ENCODE data around the gene MFN2. TPM values are rescaled to one million over a fixed set of nuclear protein-coding genes. Genes with fewer than 3 reads are reported as not detected.
"Not testable (repeated sequence)": the region's sequence is repeated elsewhere in the genome, so short reads cannot be mapped to it uniquely, and the experiment has no call there.

Gene MFN2
- total and polyA plus RNA-seq, 7 donors: 33.0 to 121 (median 83.9) TPM

- H3K27ac ChIP-seq: no peak overlapping the region
- TF ChIP-seq EP300 (IDR thresholded peaks at IDR 0.05) (no peak), POLR2A (IDR thresholded peaks at IDR 0.05) (no peak), POLR2AphosphoS5 (IDR thresholded peaks at IDR 0.05) (no peak), CTCF (IDR thresholded peaks at IDR 0.05) (no peak)
- no peaks in the 10 kb centered on the region for H3K4me1 ChIP-seq
- H3K9me3 ChIP-seq: no peaks in the 10 kb centered on the region
- H3K27me3 ChIP-seq: no peaks in the 10 kb centered on the region
- H3K4me3 ChIP-seq: no peak overlapping the region
- DNase-seq: no peak
- H3K36me3 ChIP-seq: no peaks in the 10 kb centered on the region
- intact Hi-C loops (cut with DNase I): no loop called here
- WGBS, 2 donors: 86% methylated on average over 17 of the region's 17 CpGs
Observed at GRCh38 chr1:12038356-12039163, 58.3 kb downstream of the MFN2 start.

DNA sequence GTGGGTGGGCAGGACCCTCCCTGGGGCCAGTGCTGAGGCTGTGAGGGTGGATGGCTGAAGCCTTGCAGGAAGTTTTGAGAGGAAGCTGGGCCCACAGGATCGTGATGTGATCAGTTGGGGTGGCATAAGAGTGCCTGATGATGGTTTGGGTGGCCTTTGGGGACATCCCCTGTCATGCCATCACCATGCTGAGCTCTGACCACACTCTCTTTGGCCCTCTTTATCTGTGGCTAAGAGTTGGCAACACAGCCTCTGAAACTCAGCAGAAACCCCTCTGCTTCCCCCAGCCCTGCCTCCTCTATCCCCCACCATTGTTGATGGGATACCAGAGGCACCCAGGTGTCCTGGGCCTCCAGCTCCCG is 58.9 kb downstream of the MFN2 start:
- intact Hi-C loops (cut with DNase I): no loop called here
- Histone ChIP-seq H3K9me3 (no peaks in the 10 kb centered on the region), H3K4me3 (no peak overlapping the region), H3K36me3 (no peaks in the 10 kb centered on the region), H3K27ac (no peak overlapping the region), H3K27me3 (no peaks in the 10 kb centered on the region), H3K4me1 (no peaks in the 10 kb centered on the region)
- DNase-seq: no peak
- TF ChIP-seq POLR2A (IDR thresholded peaks at IDR 0.05) (no peak), EP300 (IDR thresholded peaks at IDR 0.05) (no peak), POLR2AphosphoS5 (IDR thresholded peaks at IDR 0.05) (no peak), CTCF (IDR thresholded peaks at IDR 0.05) (no peak)
- WGBS, 2 donors: 44 to 56% methylated on average over 2 of the region's 2 CpGs

GRCh38 chr1:12039824-12040456 is 59.7 kb downstream of the MFN2 start:
- H3K27ac ChIP-seq; H3K4me3 ChIP-seq; H3K27me3 ChIP-seq; H3K36me3 ChIP-seq; intact Hi-C loops (cut with DNase I); H3K9me3 ChIP-seq; DNase-seq; H3K4me1 ChIP-seq: not testable (repeated sequence)
- 76% methylated on average over 13 of the region's 13 CpGs for WGBS, 2 donors

GRCh38 chr1:12040457-12041051 is 60.3 kb downstream of the MFN2 start:
- no peak for DNase-seq
- H3K4me3 ChIP-seq: no peak overlapping the region
- H3K4me1 ChIP-seq: no peaks in the 10 kb centered on the region
- no peaks in the 10 kb centered on the region for H3K27me3 ChIP-seq
- H3K9me3 ChIP-seq: no peaks in the 10 kb centered on the region
- H3K27ac ChIP-seq: no peak overlapping the region
- WGBS, 2 donors: 54 to 70% methylated on average over 6 of the region's 6 CpGs
- intact Hi-C loops (cut with DNase I): no loop called here
- H3K36me3 ChIP-seq: no peaks in the 10 kb centered on the region
- no peak for TF ChIP-seq EP300 (IDR thresholded peaks at IDR 0.05)
- TF ChIP-seq POLR2AphosphoS5 (IDR thresholded peaks at IDR 0.05): no peak
- TF ChIP-seq CTCF (IDR thresholded peaks at IDR 0.05): no peak
- TF ChIP-seq POLR2A (IDR thresholded peaks at IDR 0.05): no peak

DNA sequence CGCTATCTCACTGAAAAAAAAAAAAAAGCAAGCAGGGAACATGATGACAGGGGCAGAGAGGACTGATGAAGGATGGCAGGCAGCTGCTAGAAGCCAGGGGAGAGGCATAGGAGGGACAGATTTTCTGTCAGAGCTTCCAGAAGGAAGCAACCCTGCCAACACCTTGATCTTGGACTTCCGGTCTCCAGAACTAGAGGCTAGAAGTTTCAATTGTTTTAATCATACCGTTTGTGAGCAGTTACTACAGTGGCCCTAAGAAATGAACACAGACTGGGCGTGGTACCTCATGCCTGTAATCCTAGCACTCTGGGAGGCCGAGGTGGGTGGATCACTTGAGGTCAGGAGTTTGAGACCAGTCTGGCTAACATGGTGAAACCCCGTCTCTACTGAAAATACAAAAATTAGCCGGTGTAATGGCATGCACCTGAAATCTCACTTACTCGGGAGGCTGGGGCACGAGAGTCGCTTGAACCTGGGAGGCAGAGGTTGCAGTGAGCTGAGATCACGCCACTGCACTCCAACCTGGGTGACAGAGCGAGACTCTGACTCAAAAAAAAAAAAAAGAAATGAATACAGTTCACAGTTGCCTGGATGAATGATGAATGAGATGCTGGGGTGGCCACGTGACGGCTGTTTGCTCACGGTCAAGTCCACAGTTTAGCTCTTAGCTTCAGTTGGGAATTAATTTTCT is 64.1 kb downstream of the MFN2 start:
- H3K4me1 ChIP-seq; H3K36me3 ChIP-seq; DNase-seq; H3K9me3 ChIP-seq; H3K4me3 ChIP-seq; intact Hi-C loops (cut with DNase I); H3K27me3 ChIP-seq; H3K27ac ChIP-seq: not testable (repeated sequence)
- 53 to 73% methylated on average over 15 of the region's 15 CpGs for WGBS, 2 donors
